ENCODE results near the gene EFCC1. TPM values are rescaled to one million over a fixed set of nuclear protein-coding genes. Genes with fewer than 3 reads are reported as not detected.

Gene EFCC1
- total RNA-seq, 1 experiment from 2014 or later, result 0.39 TPM

DNA sequence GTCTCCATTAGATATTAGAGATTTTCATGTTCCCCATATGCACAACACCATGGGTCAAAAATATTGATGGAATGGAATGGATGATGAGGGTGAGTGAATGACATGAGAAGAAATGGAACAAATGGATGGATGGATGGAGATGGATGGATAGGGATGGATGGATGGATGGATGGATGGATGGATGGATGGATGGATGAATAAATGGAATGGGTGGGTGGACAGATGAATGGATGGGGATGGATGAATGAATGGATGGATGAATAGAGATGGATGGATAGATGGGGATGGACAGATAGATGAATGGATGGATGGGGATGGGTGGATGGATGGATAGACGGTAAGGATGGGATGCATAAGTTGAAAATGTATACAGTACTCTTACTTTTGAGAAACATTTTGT is 25.8 kb upstream of the EFCC1 start:
- Mint-ChIP-seq H3K27me3 (ENCODE audit: insufficient read depth, unreplicated experiment) (peaks cover 3% of the 10 kb centered on the region), H3K27ac (ENCODE audit: unreplicated experiment) (no peak overlapping the region), H3K4me3 (ENCODE audit: unreplicated experiment) (no peak overlapping the region), H3K9me3 (ENCODE audit: unreplicated experiment) (no peaks in the 10 kb centered on the region), H3K4me1 (ENCODE audit: low read depth, unreplicated experiment) (no peaks in the 10 kb centered on the region), H3K36me3 (ENCODE audit: insufficient read depth, unreplicated experiment) (no peaks in the 10 kb centered on the region)
- no peak for DNase-seq
- H3K9me3 ChIP-seq, result no peaks in the 10 kb centered on the region
- intact Hi-C loops (cut with micrococcal nuclease; ENCODE audit: unreplicated experiment), result loop anchor here (10.0 kb wide), 1 partner anchor 130 kb away; no protein-coding TSS in a partner anchor
- H3K4me1 ChIP-seq, result no peaks in the 10 kb centered on the region
- TF ChIP-seq, protein P1, sequence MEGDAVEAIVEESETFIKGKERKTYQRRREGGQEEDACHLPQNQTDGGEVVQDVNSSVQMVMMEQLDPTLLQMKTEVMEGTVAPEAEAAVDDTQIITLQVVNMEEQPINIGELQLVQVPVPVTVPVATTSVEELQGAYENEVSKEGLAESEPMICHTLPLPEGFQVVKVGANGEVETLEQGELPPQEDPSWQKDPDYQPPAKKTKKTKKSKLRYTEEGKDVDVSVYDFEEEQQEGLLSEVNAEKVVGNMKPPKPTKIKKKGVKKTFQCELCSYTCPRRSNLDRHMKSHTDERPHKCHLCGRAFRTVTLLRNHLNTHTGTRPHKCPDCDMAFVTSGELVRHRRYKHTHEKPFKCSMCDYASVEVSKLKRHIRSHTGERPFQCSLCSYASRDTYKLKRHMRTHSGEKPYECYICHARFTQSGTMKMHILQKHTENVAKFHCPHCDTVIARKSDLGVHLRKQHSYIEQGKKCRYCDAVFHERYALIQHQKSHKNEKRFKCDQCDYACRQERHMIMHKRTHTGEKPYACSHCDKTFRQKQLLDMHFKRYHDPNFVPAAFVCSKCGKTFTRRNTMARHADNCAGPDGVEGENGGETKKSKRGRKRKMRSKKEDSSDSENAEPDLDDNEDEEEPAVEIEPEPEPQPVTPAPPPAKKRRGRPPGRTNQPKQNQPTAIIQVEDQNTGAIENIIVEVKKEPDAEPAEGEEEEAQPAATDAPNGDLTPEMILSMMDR (IDR thresholded peaks at IDR 0.05; ENCODE audit: insufficient read depth in 1 of 2, low read depth in 1 of 2, low read length in 1 of 2, severe bottlenecking in 1 of 2, unreplicated experiment in 1 of 2), result no peak
- CTCF ChIA-PET, result no interaction called here
- H3K4me3 ChIP-seq (ENCODE audit: low read depth, low read length), result no peak overlapping the region
- no peaks in the 10 kb centered on the region for H3K27me3 ChIP-seq (replicated peaks; ENCODE audit: control insufficient read depth, insufficient read depth, low read length)
- no TSS peak for BruUV-seq (replicated peaks)
- no peaks in the 10 kb centered on the region for H3K36me3 ChIP-seq (ENCODE audit: control insufficient read depth, insufficient read depth, low read length)
- POLR2A ChIA-PET, result no interaction called here

- DNase-seq, result no peak
- H3K27me3 ChIP-seq (replicated peaks; ENCODE audit: control insufficient read depth, insufficient read depth, low read length), result no peaks in the 10 kb centered on the region
- no peaks in the 10 kb centered on the region for H3K9me3 ChIP-seq
- TF ChIP-seq, protein P1 (IDR thresholded peaks at IDR 0.05; ENCODE audit: insufficient read depth in 1 of 2, low read depth in 1 of 2, low read length in 1 of 2, severe bottlenecking in 1 of 2, unreplicated experiment in 1 of 2), result no peak
- no peaks in the 10 kb centered on the region for H3K4me1 ChIP-seq
- Mint-ChIP-seq H3K4me3 (ENCODE audit: unreplicated experiment) (no peak overlapping the region), H3K36me3 (ENCODE audit: insufficient read depth, unreplicated experiment) (no peaks in the 10 kb centered on the region), H3K9me3 (ENCODE audit: unreplicated experiment) (no peaks in the 10 kb centered on the region), H3K27me3 (ENCODE audit: insufficient read depth, unreplicated experiment) (no peaks in the 10 kb centered on the region), H3K4me1 (ENCODE audit: low read depth, unreplicated experiment) (no peaks in the 10 kb centered on the region), H3K27ac (ENCODE audit: unreplicated experiment) (no peak overlapping the region)
- intact Hi-C loops (cut with micrococcal nuclease; ENCODE audit: unreplicated experiment), result no loop called here
- BruUV-seq (replicated peaks), result no TSS peak
- no peaks in the 10 kb centered on the region for H3K36me3 ChIP-seq (ENCODE audit: control insufficient read depth, insufficient read depth, low read length)
- CTCF ChIA-PET, result no interaction called here
- no peak overlapping the region for H3K4me3 ChIP-seq (ENCODE audit: low read depth, low read length)
- POLR2A ChIA-PET, result no interaction called here
Observed at GRCh38 chr3:128983293-128984069, 17.6 kb upstream of the EFCC1 start.

DNA sequence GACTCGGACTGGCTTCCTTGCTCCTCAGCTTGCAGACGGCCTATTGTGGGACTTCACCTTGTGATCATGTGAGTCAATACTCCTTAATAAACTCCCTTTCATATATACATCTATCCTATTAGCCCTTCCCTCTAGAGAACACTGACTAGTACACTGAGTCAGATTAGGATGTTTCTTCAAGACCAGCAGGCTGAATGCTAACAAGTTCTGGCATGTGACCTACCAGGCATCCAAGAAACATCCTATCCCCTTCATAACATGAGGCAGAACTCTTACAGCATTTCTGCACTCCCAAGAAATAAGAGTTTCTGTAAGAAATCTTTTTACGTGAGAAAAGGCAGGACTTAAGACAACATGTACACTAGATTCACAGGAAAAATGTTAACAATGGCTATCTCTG is 16.5 kb upstream of the EFCC1 start:
- TF ChIP-seq, protein P1 (IDR thresholded peaks at IDR 0.05; ENCODE audit: insufficient read depth in 1 of 2, low read depth in 1 of 2, low read length in 1 of 2, severe bottlenecking in 1 of 2, unreplicated experiment in 1 of 2), result no peak
- ChIA-PET POLR2A (no interaction called here), CTCF (no interaction called here)
- Histone ChIP-seq H3K4me3 (ENCODE audit: low read depth, low read length) (no peak overlapping the region), H3K9me3 (no peaks in the 10 kb centered on the region), H3K4me1 (no peaks in the 10 kb centered on the region), H3K27me3 (replicated peaks; ENCODE audit: control insufficient read depth, insufficient read depth, low read length) (no peaks in the 10 kb centered on the region), H3K36me3 (ENCODE audit: control insufficient read depth, insufficient read depth, low read length) (no peaks in the 10 kb centered on the region)
- no peak for DNase-seq
- BruUV-seq (replicated peaks), result no TSS peak
- Mint-ChIP-seq H3K36me3 (ENCODE audit: insufficient read depth, unreplicated experiment) (no peaks in the 10 kb centered on the region), H3K4me3 (ENCODE audit: unreplicated experiment) (no peak overlapping the region), H3K27me3 (ENCODE audit: insufficient read depth, unreplicated experiment) (no peaks in the 10 kb centered on the region), H3K27ac (ENCODE audit: unreplicated experiment) (no peak overlapping the region), H3K9me3 (ENCODE audit: unreplicated experiment) (no peaks in the 10 kb centered on the region), H3K4me1 (ENCODE audit: low read depth, unreplicated experiment) (no peaks in the 10 kb centered on the region)
- intact Hi-C loops (cut with micrococcal nuclease; ENCODE audit: unreplicated experiment), result no loop called here
